Measurements from ENCODE around the gene TAL1. TPM values are rescaled to one million over a fixed set of nuclear protein-coding genes. Genes with fewer than 3 reads are reported as not detected.
"Not testable (repeated sequence)": the region's sequence is repeated elsewhere in the genome, so short reads cannot be mapped to it uniquely, and the experiment has no call there.

The TAL1 gene
- total RNA-seq, 1 donor from 2014 or later, result not detected

GRCh38 chr1:47205918-47206317, 26.1 kb downstream of the TAL1 start:
- peaks cover 27% of the 10 kb centered on the region for H3K27me3 Mint-ChIP-seq
- no peak for DNase-seq
- intact Hi-C loops (cut with micrococcal nuclease), result no loop called here
- H3K4me1 Mint-ChIP-seq, result peaks cover 6% of the 10 kb centered on the region
- H3K4me3 Mint-ChIP-seq, result no peak overlapping the region
- TF ChIP-seq, protein P1, sequence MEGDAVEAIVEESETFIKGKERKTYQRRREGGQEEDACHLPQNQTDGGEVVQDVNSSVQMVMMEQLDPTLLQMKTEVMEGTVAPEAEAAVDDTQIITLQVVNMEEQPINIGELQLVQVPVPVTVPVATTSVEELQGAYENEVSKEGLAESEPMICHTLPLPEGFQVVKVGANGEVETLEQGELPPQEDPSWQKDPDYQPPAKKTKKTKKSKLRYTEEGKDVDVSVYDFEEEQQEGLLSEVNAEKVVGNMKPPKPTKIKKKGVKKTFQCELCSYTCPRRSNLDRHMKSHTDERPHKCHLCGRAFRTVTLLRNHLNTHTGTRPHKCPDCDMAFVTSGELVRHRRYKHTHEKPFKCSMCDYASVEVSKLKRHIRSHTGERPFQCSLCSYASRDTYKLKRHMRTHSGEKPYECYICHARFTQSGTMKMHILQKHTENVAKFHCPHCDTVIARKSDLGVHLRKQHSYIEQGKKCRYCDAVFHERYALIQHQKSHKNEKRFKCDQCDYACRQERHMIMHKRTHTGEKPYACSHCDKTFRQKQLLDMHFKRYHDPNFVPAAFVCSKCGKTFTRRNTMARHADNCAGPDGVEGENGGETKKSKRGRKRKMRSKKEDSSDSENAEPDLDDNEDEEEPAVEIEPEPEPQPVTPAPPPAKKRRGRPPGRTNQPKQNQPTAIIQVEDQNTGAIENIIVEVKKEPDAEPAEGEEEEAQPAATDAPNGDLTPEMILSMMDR (IDR thresholded peaks at IDR 0.05), result no peak
- no peaks in the 10 kb centered on the region for H3K36me3 Mint-ChIP-seq (ENCODE audit: low read depth)
- ChIA-PET CTCF (interaction anchor here (1.1 to 1.4 kb wide), 2 partner anchors 12 to 13 kb away, joined by 3 read pairs; no protein-coding TSS in a partner anchor), POLR2A (no interaction called here)
- H3K9me3 Mint-ChIP-seq, result peaks cover 7% of the 10 kb centered on the region
- ATAC-seq (ENCODE audit: low read depth), result no peak
- no peak overlapping the region for H3K27ac Mint-ChIP-seq

- ATAC-seq (ENCODE audit: low read depth); DNase-seq; H3K4me3 Mint-ChIP-seq; CTCF ChIA-PET; intact Hi-C loops (cut with micrococcal nuclease); POLR2A ChIA-PET; H3K9me3 Mint-ChIP-seq; H3K27ac Mint-ChIP-seq; H3K4me1 Mint-ChIP-seq; H3K36me3 Mint-ChIP-seq (ENCODE audit: low read depth): not testable (repeated sequence)
- peaks cover 32% of the 10 kb centered on the region for H3K27me3 Mint-ChIP-seq
Measured at GRCh38 chr1:47203504-47203903, 28.5 kb downstream of the TAL1 start.

GRCh38 chr1:47201179-47201578, 30.8 kb downstream of the TAL1 start:
- no peak for DNase-seq
- Mint-ChIP-seq H3K4me1 (peaks cover 6% of the 10 kb centered on the region), H3K27ac (no peak overlapping the region), H3K36me3 (ENCODE audit: low read depth) (no peaks in the 10 kb centered on the region), H3K27me3 (peaks cover 38% of the 10 kb centered on the region), H3K9me3 (peaks cover 7% of the 10 kb centered on the region), H3K4me3 (no peak overlapping the region)
- TF ChIP-seq, protein P1 (IDR thresholded peaks at IDR 0.05), result no peak
- POLR2A ChIA-PET, result no interaction called here
- CTCF ChIA-PET, result interaction anchor here (1.6 kb wide), 1 partner anchor 22 kb away, joined by 3 read pairs; no protein-coding TSS in a partner anchor
- intact Hi-C loops (cut with micrococcal nuclease), result no loop called here
- ATAC-seq (ENCODE audit: low read depth), result no peak

- peaks cover 2% of the 10 kb centered on the region for H3K4me1 Mint-ChIP-seq
- DNase-seq (no peak), ATAC-seq (ENCODE audit: low read depth) (no peak)
- CTCF ChIA-PET, result interaction anchor here (1.1 kb wide), 1 partner anchor 528 kb away, joined by 3 read pairs; no protein-coding TSS in a partner anchor
- no peak overlapping the region for H3K27ac Mint-ChIP-seq
- intact Hi-C loops (cut with micrococcal nuclease), result loop anchor here (10.0 kb wide), 1 partner anchor 137 kb away; the partner anchor contains the start of gene CMPK1
- no peak overlapping the region for H3K4me3 Mint-ChIP-seq
- H3K27me3 Mint-ChIP-seq, result peaks cover 30% of the 10 kb centered on the region
- H3K36me3 Mint-ChIP-seq (ENCODE audit: low read depth), result no peaks in the 10 kb centered on the region
- POLR2A ChIA-PET, result no interaction called here
- peaks cover 2% of the 10 kb centered on the region for H3K9me3 Mint-ChIP-seq
- TF ChIP-seq, protein P1 (IDR thresholded peaks at IDR 0.05), result no peak
Measured at GRCh38 chr1:47198214-47198613, 33.8 kb downstream of the TAL1 start.

- ChIA-PET POLR2A (no interaction called here), CTCF (no interaction called here)
- TF ChIP-seq, protein P1 (IDR thresholded peaks at IDR 0.05), result no peak
- Mint-ChIP-seq H3K4me3 (no peak overlapping the region), H3K27me3 (peaks cover 37% of the 10 kb centered on the region), H3K9me3 (no peaks in the 10 kb centered on the region), H3K27ac (no peak overlapping the region), H3K36me3 (ENCODE audit: low read depth) (no peaks in the 10 kb centered on the region), H3K4me1 (no peaks in the 10 kb centered on the region)
- intact Hi-C loops (cut with micrococcal nuclease), result loop anchor here (10.0 kb wide), 1 partner anchor 138 kb away; the partner anchor contains the start of gene CMPK1
- DNase-seq, result no peak
- ATAC-seq (ENCODE audit: low read depth), result no peak
Measured at GRCh38 chr1:47196622-47197021, 35.4 kb downstream of the TAL1 start.

GRCh38 chr1:47195981-47196380, 36.0 kb downstream of the TAL1 start:
- not testable (repeated sequence) for ATAC-seq (ENCODE audit: low read depth)
- peaks cover 33% of the 10 kb centered on the region for H3K27me3 Mint-ChIP-seq

More at GRCh38 chr1:47195981-47196380, 36.0 kb downstream of the TAL1 start:
- H3K4me1 Mint-ChIP-seq; CTCF ChIA-PET; H3K27ac Mint-ChIP-seq; H3K9me3 Mint-ChIP-seq; POLR2A ChIA-PET; H3K36me3 Mint-ChIP-seq (ENCODE audit: low read depth); DNase-seq; H3K4me3 Mint-ChIP-seq: not testable (repeated sequence)
- intact Hi-C loops (cut with micrococcal nuclease), result loop anchor here (10.0 kb wide), 1 partner anchor 139 kb away; the partner anchor contains the start of gene CMPK1
